ENCODE measurements around the gene KRTAP9-8.
"Not testable (repeated sequence)": the region's sequence is repeated elsewhere in the genome, so short reads cannot be mapped to it uniquely, and the experiment has no call there.

KRTAP9-8 gene

DNA sequence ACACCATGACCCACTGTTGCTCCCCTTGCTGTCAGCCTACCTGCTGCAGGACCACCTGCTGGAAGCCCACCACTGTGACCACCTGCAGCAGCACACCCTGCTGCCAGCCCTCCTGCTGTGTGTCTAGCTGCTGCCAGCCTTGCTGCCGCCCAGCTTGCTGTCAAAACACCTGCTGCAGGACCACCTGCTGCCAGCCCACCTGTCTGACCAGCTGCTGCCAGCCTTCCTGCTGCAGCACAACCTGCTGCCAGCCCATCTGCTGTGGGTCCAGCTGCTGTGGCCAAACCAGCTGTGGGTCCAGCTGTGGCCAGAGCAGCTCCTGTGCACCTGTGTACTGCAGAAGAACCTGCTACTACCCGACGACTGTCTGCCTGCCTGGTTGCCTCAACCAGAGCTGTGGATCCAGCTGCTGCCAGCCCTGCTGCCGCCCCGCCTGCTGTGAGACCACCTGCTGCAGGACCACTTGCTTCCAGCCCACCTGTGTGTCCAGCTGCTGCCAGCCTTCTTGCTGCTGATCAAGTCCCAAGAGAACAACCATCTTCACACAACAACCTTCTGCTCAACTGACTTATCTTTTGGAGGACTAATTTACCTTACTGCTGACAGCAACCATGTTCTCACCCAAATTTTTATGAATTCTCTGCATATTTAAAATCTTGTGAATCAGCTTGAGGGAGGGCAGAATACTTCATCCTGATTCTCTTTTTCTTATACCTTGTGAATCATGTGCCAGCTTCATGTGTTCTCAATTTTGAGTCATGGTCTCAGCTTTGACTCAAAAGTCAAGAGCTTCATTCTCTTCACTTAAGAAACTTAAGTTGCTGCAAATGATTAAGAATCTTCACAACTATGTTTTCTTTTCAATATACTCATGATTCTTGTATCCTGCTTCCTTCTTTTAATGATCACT lies 17.8 kb downstream of the KRTAP9-8 start, which contains the start of gene KRTAP9-9:
TSS of gene KRTAP9-9 (plus strand) at position 4 of the 910 bp plus-strand sequence.
- DNase-seq (ENCODE audit: low read depth) = not testable (repeated sequence)

- DNase-seq (ENCODE audit: low read depth) = no peak
Observed at GRCh38 chr17:41256291-41256685, 18.5 kb downstream of the KRTAP9-8 start.

GRCh38 chr17:41258406-41258805 lies 20.6 kb downstream of the KRTAP9-8 start:
- DNase-seq (ENCODE audit: low read depth) = peak; percentile 15

- DNase-seq (ENCODE audit: low read depth) = no peak
Observed at GRCh38 chr17:41263212-41263611, 25.4 kb downstream of the KRTAP9-8 start.

DNA sequence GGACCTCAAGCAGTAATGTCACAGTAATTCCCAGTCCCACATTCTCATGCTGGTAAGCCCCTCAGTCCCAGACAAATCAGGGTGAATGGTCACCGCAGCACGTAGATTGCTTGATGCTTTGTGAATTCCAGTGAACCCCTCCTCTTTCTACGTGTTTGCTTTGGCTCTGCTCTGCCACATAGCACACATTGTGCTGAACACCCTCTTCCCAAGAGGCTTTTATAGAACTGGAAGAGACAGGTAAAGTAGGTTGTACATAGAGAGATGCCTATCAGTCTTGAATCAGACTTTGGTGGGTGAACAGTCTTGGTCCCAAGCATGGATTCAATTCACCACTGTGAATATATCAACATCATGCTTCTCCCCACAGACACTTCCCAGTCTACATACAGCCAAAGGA lies 26.8 kb downstream of the KRTAP9-8 start:
- no peak for DNase-seq (ENCODE audit: low read depth)

DNA sequence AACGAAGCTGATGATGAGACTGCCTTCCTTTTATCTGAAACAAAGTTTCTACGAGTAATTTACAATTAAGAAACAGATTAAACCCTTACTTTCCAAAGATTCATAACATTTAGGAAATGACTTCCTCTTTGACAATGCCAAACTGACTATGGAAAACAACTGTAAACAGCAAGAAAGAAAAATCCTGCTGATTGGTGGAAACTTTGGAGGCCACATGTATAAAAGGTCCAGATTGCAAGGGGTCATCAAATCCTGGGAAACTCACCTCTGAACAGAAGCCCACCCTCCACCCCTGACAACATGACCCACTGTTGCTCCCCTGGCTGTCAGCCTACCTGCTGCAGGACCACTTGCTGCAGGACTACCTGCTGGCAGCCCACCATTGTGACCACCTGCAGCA lies 27.3 kb downstream of the KRTAP9-8 start, which contains the start of gene KRTAP9-6:
TSS of gene KRTAP9-6 (plus strand) at position 301 of the 400 bp plus-strand sequence. CDS start at position 301, 0 bp downstream.
- no peak for DNase-seq (ENCODE audit: low read depth)

DNA sequence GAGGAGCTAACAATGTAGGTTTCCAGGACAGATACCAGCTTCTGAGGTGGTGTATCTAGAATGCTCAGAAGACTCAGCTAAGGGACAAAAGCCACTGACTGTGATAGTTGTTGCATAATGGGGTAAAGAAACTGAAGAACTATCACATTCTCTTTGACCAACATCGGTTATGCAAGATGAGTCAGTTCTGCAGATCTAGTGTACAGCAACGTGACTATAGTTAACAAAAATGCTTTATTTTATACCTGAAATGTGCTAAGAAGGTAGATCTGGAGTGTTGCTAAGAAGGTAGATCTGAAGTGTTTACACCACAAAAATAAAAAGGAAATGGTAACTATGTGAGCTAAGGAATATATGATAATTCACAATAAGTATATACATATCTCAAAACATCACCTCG lies 29.9 kb downstream of the KRTAP9-8 start:
- no peak for DNase-seq (ENCODE audit: low read depth)

- DNase-seq (ENCODE audit: low read depth) = not testable (repeated sequence)
Observed at GRCh38 chr17:41271323-41271722, 33.5 kb downstream of the KRTAP9-8 start.

GRCh38 chr17:41271858-41272257 lies 34.1 kb downstream of the KRTAP9-8 start:
- DNase-seq (ENCODE audit: low read depth) = no peak

- DNase-seq (ENCODE audit: low read depth) = not testable (repeated sequence)
Observed at GRCh38 chr17:41275648-41276190, 37.9 kb downstream of the KRTAP9-8 start, which contains the start of gene KRTAP9-7. TSS of gene KRTAP9-7 (plus strand) at chr17:41275698. CDS start at chr17:41275698, 0 bp downstream.

DNA sequence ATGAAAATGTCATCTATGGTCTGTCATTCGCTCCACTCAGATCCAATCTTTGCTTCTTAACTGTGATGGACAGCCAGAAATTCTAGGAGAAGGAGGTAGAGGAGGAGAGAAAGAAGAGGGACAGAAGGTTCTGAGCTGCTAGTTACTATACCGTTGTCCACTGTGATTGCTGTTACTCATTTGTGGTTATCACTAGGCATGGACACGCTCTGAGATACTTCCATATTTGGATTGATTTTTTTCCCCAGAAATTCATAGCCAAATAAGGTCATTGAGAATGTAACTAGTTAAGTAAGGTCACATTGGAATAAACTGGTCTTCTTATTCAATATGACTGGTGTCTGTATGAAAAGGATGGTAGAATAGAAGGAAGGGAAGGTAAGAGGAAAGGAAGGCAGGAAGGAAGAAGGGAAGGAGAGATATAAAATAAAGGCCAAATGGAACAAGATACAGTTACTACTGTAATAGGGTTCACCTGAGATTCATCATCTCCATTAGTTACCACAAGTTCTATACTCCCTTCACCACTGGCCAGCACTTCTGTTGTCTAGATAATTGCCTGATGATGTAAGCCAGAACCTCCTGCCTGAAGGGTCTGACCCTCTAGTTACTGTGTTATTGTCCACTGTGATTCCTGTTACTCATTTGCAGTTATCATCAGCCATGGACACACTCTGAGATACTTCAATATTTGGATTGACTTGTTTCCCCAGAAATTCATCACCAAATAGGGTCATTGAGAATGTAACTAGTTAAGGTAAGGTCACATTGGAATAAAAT lies 40.6 kb downstream of the KRTAP9-8 start:
- DNase-seq (ENCODE audit: low read depth) = no peak

DNA sequence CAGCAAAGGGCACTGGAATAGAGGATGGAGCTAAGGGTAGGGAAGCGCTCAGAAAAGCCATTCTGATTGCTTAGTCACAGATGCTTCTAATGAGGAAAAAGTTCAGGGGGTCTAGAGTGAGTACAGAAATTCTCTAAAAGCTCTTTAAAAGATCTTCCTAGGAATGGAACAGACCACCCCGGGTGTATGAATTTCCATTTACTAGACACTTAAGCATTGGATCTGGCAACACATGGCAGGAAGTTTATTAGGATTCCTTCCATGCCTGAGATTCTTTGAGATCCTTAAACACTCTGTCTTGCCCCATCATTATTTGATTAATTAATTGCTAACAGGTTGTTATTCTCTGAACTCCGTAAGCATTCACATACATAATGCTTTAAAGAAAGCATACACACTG lies 46.2 kb downstream of the KRTAP9-8 start:
- DNase-seq (ENCODE audit: low read depth) = peak; percentile 42

GRCh38 chr17:41284546-41284945 lies 46.7 kb downstream of the KRTAP9-8 start:
- DNase-seq (ENCODE audit: low read depth) = no peak

DNA sequence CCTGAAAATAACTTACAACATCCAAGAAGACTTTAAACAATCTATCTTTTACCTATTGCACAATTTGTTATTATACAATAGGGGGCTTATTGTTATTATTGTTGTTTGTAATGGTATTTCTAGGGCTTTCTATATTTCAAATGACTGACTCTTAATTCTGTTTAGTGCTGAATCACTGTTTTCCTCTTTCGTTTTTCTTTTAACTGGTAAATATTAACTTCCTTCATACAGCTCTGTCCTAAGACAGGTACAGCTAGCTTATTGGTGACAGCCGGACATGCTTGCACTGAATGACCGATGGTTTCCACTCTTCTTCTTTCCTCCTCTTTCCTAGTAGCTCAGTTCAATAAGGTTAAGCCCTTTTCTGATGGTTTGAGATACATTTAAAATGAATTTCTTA lies 49.3 kb downstream of the KRTAP9-8 start:
- DNase-seq (ENCODE audit: low read depth) = no peak
